Bronchial epithelial cell (primary cell): ENCODE data around the gene LPIN3. TPM values are rescaled to one million over a fixed set of nuclear protein-coding genes. Genes with fewer than 3 reads are reported as not detected.

Source experiments
- DNase-seq: peaks from one replicate; pipeline ENCODE4 v3.0.0-alpha.2; 2010; ENCODE audit warnings: low read depth
- FAIRE-seq: peaks from 2 replicates; lab custom pipeline; 2011; peaks lifted over from hg19 to GRCh38; lab: Jason Lieb, UNC
- H3K27me3 ChIP-seq: 2 replicates; pipeline ENCODE4 v1.5.1; 2011; ENCODE audit warnings: low read length; ENCODE audit not compliant: control insufficient read depth, insufficient read depth
- H3K36me3 ChIP-seq: 2 replicates; pipeline ENCODE4 v1.5.1; 2011; ENCODE audit warnings: low read length; ENCODE audit not compliant: control insufficient read depth, insufficient read depth
- H3K4me3 ChIP-seq: 2 replicates; pipeline ENCODE4 v1.5.1; 2011; ENCODE audit warnings: mild to moderate bottlenecking, low read depth, low read length, control low read depth
- total RNA-seq: library from RNA; depleted of rRNA; stranded (reverse); fragments of >200 nt; gene quantifications from 2 replicates; pipeline ENCODE4 v1.2.1, GENCODE V29; 2014
- TF ChIP-seq, protein P1 (sequence below): IDR thresholded peaks from 2 replicates; pipeline ENCODE4 v1.5.1; 2011; ENCODE audit warnings: mild to moderate bottlenecking, moderate library complexity, low read length, control low read depth, inconsistent platforms; ENCODE audit not compliant: insufficient read depth, severe bottlenecking

Gene LPIN3
- total RNA-seq, 1 donor from 2014 or later, result 3.9 TPM

DNA sequence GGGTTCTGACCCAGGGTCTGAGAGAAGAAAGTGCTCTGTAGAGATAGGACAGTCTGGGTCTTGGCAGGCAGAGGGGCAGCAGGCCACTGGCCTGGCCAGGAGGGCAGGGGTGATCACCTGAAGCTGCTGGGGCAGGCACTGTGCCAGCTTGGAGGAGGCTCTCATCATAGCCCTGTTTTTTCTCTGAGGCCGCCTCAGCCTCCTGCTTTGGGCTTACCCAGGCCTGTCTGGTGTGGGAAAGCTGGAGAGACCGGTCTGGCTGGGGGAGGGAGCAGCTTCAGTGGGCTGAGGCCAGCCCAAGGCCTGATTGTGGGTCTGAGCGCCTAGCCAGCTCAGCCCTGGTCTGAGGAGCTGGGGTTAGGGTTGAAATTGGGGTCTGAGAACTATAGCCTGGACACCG, 3.9 kb downstream of the LPIN3 start:
- no peak overlapping the region for H3K4me3 ChIP-seq
- DNase-seq (peak; percentile 35), FAIRE-seq (no peak)
- TF ChIP-seq, protein P1, sequence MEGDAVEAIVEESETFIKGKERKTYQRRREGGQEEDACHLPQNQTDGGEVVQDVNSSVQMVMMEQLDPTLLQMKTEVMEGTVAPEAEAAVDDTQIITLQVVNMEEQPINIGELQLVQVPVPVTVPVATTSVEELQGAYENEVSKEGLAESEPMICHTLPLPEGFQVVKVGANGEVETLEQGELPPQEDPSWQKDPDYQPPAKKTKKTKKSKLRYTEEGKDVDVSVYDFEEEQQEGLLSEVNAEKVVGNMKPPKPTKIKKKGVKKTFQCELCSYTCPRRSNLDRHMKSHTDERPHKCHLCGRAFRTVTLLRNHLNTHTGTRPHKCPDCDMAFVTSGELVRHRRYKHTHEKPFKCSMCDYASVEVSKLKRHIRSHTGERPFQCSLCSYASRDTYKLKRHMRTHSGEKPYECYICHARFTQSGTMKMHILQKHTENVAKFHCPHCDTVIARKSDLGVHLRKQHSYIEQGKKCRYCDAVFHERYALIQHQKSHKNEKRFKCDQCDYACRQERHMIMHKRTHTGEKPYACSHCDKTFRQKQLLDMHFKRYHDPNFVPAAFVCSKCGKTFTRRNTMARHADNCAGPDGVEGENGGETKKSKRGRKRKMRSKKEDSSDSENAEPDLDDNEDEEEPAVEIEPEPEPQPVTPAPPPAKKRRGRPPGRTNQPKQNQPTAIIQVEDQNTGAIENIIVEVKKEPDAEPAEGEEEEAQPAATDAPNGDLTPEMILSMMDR, result no peak
- no peaks in the 10 kb centered on the region for H3K27me3 ChIP-seq
- peaks cover 19% of the 10 kb centered on the region for H3K36me3 ChIP-seq

DNA sequence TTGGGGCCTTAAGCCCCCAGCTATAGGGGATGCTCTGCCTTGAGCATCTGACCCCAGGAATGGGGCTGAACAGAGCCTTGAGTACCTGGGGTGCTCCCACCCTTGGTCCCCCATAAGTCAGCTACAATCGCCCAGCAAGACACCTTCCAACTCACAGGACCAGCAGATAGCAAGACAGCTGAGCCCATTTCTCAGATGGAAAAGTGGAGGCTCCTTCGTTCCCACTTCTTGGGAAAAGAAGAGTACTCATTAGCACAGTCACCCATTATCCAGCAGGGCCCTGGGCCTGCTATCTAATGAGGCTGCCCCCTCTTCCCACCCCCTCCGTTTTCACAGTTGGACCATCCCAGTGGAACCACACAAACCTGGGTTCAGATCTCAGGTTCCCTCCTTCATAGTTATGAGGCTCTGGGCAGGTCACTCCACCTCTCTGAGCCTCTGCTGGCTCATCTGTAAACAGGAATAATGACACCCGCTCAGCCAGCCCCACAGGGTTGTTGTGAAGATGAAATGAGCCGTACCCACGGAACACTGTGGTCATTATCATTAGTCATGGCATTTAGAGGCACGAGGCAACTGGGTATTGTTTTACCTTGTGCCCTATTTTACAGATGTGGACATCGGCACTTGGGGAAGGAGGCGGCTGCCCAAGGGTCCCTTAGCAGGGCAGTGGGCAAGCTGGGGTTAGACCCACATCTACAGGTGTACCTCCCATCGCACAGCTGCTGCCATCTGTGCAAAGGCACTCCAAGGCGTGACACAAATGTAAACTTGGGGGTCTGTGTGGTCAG, 4.5 kb downstream of the LPIN3 start:
- peaks cover 22% of the 10 kb centered on the region for H3K36me3 ChIP-seq
- DNase-seq, result no peak
- TF ChIP-seq, protein P1, result no peak
- no peaks in the 10 kb centered on the region for H3K27me3 ChIP-seq
- no peak overlapping the region for H3K4me3 ChIP-seq
- FAIRE-seq, result peak; percentile 47

DNA sequence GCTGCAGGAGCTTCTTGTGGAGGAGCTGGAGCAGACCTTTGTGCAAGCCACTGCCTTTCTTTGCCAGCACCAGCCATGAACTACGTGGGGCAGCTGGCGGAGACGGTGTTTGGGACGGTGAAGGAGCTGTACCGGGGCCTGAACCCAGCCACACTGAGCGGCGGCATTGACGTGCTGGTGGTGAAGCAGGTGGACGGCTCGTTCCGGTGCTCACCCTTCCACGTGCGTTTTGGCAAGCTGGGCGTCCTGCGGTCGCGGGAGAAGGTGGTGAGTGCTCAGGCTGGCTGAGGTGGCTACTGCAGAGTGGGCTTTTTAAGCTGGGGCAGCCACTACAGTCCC, 5.1 kb downstream of the LPIN3 start:
- no peak for FAIRE-seq

DNA sequence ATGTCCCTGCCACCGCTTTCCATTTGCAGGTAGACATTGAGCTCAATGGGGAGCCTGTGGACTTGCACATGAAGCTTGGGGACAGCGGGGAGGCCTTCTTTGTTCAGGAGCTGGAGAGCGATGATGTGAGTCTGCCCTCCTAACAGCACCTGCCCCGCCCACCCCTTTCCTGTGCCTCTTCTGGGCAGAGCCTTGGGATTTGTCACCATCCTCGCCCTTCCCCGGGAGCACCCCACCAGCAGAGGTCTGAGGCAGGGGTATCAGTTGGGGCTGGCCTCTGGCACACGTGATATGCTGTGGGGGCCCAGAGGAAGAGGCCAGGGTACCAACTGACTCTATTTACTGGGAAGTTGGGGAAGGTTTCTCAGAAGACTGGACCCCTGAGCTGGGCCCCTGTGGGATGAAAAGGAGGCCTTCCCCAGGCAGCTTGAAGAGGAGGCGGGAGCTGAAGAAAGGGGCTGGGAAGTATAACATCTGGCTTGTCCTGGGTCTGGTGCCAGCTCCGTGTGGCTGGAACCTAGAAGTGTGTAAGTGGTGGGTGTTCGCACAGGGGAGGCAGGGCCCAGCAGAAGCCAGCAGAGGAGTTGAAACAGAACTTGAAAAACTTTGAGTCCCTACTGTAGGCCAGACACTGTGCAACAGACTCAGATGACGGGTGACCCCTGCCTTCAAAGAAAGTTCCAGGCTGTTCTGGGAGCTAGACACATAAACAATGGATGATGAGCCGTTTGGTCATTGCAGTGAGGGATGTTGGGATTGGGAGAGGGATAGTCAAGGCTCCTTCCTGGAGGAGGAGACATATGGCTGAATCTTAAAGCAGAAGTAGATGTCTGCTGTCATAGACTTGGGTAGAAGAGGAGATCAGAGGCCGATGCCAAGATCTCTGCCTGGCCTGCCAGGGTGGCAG, 7.2 kb downstream of the LPIN3 start:
- no peak overlapping the region for H3K4me3 ChIP-seq
- DNase-seq (no peak), FAIRE-seq (peak; percentile 81)
- TF ChIP-seq, protein P1, result no peak
- H3K27me3 ChIP-seq, result no peaks in the 10 kb centered on the region
- H3K36me3 ChIP-seq, result peaks cover 28% of the 10 kb centered on the region

More for the DNA sequence above, 5.1 kb downstream of the LPIN3 start:
- TF ChIP-seq, protein P1, result no peak
- no peak overlapping the region for H3K4me3 ChIP-seq
- DNase-seq, result no peak
- no peaks in the 10 kb centered on the region for H3K27me3 ChIP-seq
- H3K36me3 ChIP-seq, result peaks cover 23% of the 10 kb centered on the region

DNA sequence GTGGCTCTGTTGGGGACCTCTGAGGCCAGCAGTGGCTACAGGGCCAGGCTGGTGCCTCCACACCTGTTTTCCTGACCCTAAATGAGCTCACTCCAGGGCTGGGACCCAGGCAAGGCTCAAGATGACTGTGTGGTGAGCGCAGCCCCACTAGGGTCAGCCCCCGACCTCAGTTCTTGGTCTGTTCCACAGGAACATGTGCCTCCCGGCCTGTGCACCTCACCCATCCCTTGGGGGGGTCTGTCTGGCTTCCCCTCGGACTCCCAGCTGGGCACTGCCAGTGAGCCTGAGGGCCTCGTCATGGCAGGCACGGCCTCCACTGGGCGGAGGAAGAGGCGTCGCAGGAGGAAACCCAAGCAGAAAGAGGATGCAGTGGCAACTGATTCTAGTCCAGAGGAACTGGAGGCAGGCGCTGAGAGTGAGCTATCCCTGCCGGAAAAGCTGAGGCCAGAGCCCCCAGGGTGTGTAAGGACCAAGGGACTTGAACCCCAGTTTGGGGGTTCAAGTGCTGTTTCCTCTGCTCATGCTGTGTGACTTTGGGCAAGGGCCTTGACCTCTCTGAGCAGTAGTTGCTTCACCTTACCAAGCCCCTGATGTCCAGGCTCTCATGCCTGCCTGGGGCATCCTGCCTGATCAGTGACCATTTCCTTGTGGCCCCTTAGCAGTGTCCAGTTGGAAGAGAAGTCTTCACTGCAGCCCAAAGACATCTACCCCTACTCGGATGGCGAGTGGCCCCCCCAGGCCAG, 8.0 kb downstream of the LPIN3 start:
- peaks cover 31% of the 10 kb centered on the region for H3K36me3 ChIP-seq
- FAIRE-seq, result no peak
- no peak for DNase-seq
- H3K4me3 ChIP-seq, result no peak overlapping the region
- TF ChIP-seq, protein P1, result no peak
- no peaks in the 10 kb centered on the region for H3K27me3 ChIP-seq
